Keratinocyte (primary cell): ENCODE results near the gene CCDC3.

ENCODE experiments used
- CTCF ChIP-seq, 3 experiments: IDR thresholded peaks in 1 of 3; conservative IDR thresholded peaks in 1 of 3; optimal IDR thresholded peaks in 1 of 3; 2 replicates in 2 of 3; 3 replicates in 1 of 3; pipeline versions ENCODE3 to v1.5.1; 2011; ENCODE audit warnings: low read length in 3 of 3, mild to moderate bottlenecking in 3 of 3, moderate library complexity in 2 of 3, control low read depth in 1 of 3, inconsistent platforms in 1 of 3; ENCODE audit not compliant: insufficient read depth in 2 of 3; ENCODE audit errors: extremely low read depth in 1 of 3
- EZH2 ChIP-seq: IDR thresholded peaks from one replicate; pipeline ENCODE4 v1.6.1; 2012; ENCODE audit warnings: inconsistent platforms, mild to moderate bottlenecking, low read length, moderate library complexity

- no peak for TF ChIP-seq CTCF (optimal IDR thresholded peaks at IDR 0.05 in 1 of 3, IDR thresholded peaks at IDR 0.05 in 1 of 3, conservative IDR thresholded peaks at IDR 0.05 in 1 of 3; ENCODE audit: extremely low read depth in 1 of 3, insufficient read depth in 2 of 3, low read length in 3 of 3)
- no peak for TF ChIP-seq EZH2
These were observed 146.5 kb downstream of the CCDC3 start for GRCh38 chr10:12854988-12855387.
